PC-9 (cell line): Measurements from ENCODE around the gene IL17RA. TPM values are rescaled to one million over a fixed set of nuclear protein-coding genes. Genes with fewer than 3 reads are reported as not detected.

Experiments used
- BruUV-seq: library from RNA; stranded (reverse); fragments of 400-500 nt; replicated peaks from 2 replicates; lab custom pipeline; 2021; lab: Mats Ljungman, UMichigan
- CTCF ChIA-PET: fragments of 300-600 bp; sonication (Branson Sonifier 250); formaldehyde crosslinking; loops from one replicate; lab custom pipeline; 2022; ENCODE audit warnings: antibody characterized with exemption; lab: Charles Lee
- POLR2A ChIA-PET: fragments of 300-600 bp; sonication (Branson Sonifier 250); formaldehyde crosslinking; loops from one replicate; lab custom pipeline; 2022; ENCODE audit warnings: antibody characterized with exemption; ENCODE audit not compliant: unreplicated experiment; lab: Charles Lee
- DNase-seq, 2 experiments: peaks; one replicate each; pipeline versions ENCODE4 v3.0.0 to v3.0.0-alpha.2; 2015 to 2022; ENCODE audit warnings: mixed read lengths in 1 of 2
- H2AFZ ChIP-seq: fragments of 200-600 bp; sonication (generic); 2 replicates; pipeline ENCODE4 v1.8.1; 2017; ENCODE audit warnings: antibody characterized with exemption
- H3F3A ChIP-seq: fragments of 200-600 bp; sonication (generic); 2 replicates; pipeline ENCODE4 v1.8.1; 2017; ENCODE audit warnings: antibody characterized with exemption, mild to moderate bottlenecking, low read depth; ENCODE audit not compliant: insufficient read depth
- H3K27ac ChIP-seq: fragments of 200-600 bp; sonication (generic); 2 replicates; pipeline ENCODE4 v1.6.1; 2016; ENCODE audit warnings: mixed run types
- H3K27me3 ChIP-seq: fragments of 200-600 bp; sonication (generic); 2 replicates; pipeline ENCODE4 v1.6.1; 2016; ENCODE audit warnings: low read depth, mixed run types; ENCODE audit not compliant: insufficient read depth
- H3K36me3 ChIP-seq: fragments of 200-600 bp; sonication (generic); 2 replicates; pipeline ENCODE4 v1.6.1; 2016; ENCODE audit warnings: low read depth, mixed run types
- H3K4me1 ChIP-seq: fragments of 200-600 bp; sonication (generic); replicated peaks from 2 replicates; pipeline ENCODE4 v1.6.1; 2016; ENCODE audit warnings: mixed run types; ENCODE audit not compliant: insufficient read depth
- H3K4me2 ChIP-seq: fragments of 200-600 bp; sonication (generic); 2 replicates; pipeline ENCODE4 v1.6.1; 2017; ENCODE audit warnings: mixed run types
- H3K4me3 ChIP-seq: fragments of 200-600 bp; sonication (generic); 2 replicates; pipeline ENCODE4 v1.6.1; 2016; ENCODE audit warnings: mixed run types
- H3K79me2 ChIP-seq: fragments of 200-600 bp; sonication (generic); 2 replicates; pipeline ENCODE4 v1.6.1; 2017; ENCODE audit warnings: low read depth, mixed run types
- H3K9me2 ChIP-seq: fragments of 200-600 bp; sonication (generic); 2 replicates; pipeline ENCODE4 v1.8.1; 2017; ENCODE audit warnings: mild to moderate bottlenecking; ENCODE audit not compliant: insufficient read depth
- H3K9me3 ChIP-seq: fragments of 200-600 bp; sonication (generic); 2 replicates; pipeline ENCODE4 v1.8.1; 2016; ENCODE audit warnings: low read depth; ENCODE audit not compliant: insufficient read depth
- H4K20me1 ChIP-seq: fragments of 200-600 bp; sonication (generic); 2 replicates; pipeline ENCODE4 v1.8.1; 2017; ENCODE audit not compliant: insufficient read depth
- EZH2 ChIP-seq: fragments of 200-600 bp; sonication (generic); IDR thresholded peaks from 2 replicates; pipeline ENCODE4 v1.8.0; 2017; ENCODE audit warnings: antibody characterized with exemption, low read depth
- intact Hi-C: fragments of 100-400 bp; cut with micrococcal nuclease; formaldehyde crosslinking; loops from one replicate; pipeline ENCODE4 v1.10.0; 2022; ENCODE audit not compliant: unreplicated experiment
- total RNA-seq: library from RNA; stranded (reverse); gene quantifications from 2 replicates; pipeline ENCODE4 v1.2.3, GENCODE V29; 2021
- TF ChIP-seq, protein P1 (sequence below): fragments of 200-600 bp; sonication (generic); conservative IDR thresholded peaks from 2 replicates; pipeline ENCODE4 v1.6.1; 2017; ENCODE audit warnings: mixed run types, antibody characterized with exemption, mild to moderate bottlenecking, moderate library complexity

Gene IL17RA
- total RNA-seq, 1 experiment from 2014 or later: 8.2 TPM

DNA sequence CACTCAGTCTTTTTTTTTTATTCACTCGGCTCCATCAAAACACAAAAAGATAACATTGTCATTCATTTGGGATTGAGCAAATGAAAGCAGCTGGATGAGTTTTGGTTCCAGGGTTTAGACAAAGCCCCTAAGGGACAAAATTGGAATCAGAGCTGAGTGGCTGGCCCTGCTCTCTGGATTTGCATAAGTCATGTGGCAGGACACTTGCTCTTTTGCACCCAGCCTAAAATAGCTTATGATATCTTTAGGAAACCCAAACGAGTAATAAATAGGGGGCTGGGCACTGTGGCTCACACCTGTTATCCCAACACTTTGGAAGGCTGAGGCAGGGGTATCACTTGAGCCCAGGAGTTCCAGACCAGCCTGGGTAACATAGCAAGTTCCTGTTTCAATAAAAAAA lies 47.3 kb downstream of the IL17RA start:
- TF ChIP-seq, protein P1, sequence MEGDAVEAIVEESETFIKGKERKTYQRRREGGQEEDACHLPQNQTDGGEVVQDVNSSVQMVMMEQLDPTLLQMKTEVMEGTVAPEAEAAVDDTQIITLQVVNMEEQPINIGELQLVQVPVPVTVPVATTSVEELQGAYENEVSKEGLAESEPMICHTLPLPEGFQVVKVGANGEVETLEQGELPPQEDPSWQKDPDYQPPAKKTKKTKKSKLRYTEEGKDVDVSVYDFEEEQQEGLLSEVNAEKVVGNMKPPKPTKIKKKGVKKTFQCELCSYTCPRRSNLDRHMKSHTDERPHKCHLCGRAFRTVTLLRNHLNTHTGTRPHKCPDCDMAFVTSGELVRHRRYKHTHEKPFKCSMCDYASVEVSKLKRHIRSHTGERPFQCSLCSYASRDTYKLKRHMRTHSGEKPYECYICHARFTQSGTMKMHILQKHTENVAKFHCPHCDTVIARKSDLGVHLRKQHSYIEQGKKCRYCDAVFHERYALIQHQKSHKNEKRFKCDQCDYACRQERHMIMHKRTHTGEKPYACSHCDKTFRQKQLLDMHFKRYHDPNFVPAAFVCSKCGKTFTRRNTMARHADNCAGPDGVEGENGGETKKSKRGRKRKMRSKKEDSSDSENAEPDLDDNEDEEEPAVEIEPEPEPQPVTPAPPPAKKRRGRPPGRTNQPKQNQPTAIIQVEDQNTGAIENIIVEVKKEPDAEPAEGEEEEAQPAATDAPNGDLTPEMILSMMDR: no peak
- no peak for TF ChIP-seq EZH2
- Histone ChIP-seq H3F3A (no peaks in the 10 kb centered on the region), H3K9me3 (no peaks in the 10 kb centered on the region), H3K4me1 (no peaks in the 10 kb centered on the region), H3K36me3 (no peaks in the 10 kb centered on the region), H3K9me2 (no peaks in the 10 kb centered on the region), H4K20me1 (no peaks in the 10 kb centered on the region), H3K27ac (no peak overlapping the region), H3K4me2 (no peak overlapping the region), H3K79me2 (no peaks in the 10 kb centered on the region), H3K27me3 (no peaks in the 10 kb centered on the region), H2AFZ (no peak overlapping the region), H3K4me3 (no peak overlapping the region)
- BruUV-seq: no TSS peak
- POLR2A ChIA-PET: no interaction called here
- DNase-seq: no peak
- intact Hi-C loops: no loop called here
- CTCF ChIA-PET: no interaction called here

DNA sequence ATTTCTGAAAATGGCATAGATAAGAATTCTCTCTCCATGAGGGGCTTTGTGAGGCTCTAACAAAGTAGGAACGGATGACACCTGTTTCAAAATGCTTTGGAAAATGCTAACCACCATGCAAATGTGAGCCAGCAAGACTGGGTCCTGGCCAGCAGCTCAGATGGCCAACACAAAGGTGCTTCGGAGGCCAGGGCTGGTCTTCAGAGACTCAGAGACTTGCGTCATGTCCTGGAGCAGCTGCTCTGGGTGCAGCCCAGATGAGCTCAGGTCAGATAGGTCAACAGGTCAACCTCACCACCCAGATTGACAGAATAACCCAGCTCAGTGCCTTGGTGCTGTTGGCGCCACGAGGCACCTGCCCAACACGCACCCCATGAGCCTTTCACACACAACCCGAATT lies 48.3 kb downstream of the IL17RA start:
- no peak overlapping the region for H3K4me2 ChIP-seq
- no peak overlapping the region for H2AFZ ChIP-seq
- no peak overlapping the region for H3K27ac ChIP-seq
- H3K79me2 ChIP-seq: no peaks in the 10 kb centered on the region
- no peak overlapping the region for H3K4me3 ChIP-seq
- no peak for TF ChIP-seq EZH2
- TF ChIP-seq, protein P1: no peak
- no peaks in the 10 kb centered on the region for H3K36me3 ChIP-seq
- intact Hi-C loops: no loop called here
- H3K9me2 ChIP-seq: no peaks in the 10 kb centered on the region
- H4K20me1 ChIP-seq: no peaks in the 10 kb centered on the region
- CTCF ChIA-PET: no interaction called here
- no peaks in the 10 kb centered on the region for H3K27me3 ChIP-seq
- H3K9me3 ChIP-seq: no peaks in the 10 kb centered on the region
- POLR2A ChIA-PET: no interaction called here
- H3F3A ChIP-seq: no peaks in the 10 kb centered on the region
- no peak for DNase-seq
- H3K4me1 ChIP-seq: no peaks in the 10 kb centered on the region
- BruUV-seq: no TSS peak

DNA sequence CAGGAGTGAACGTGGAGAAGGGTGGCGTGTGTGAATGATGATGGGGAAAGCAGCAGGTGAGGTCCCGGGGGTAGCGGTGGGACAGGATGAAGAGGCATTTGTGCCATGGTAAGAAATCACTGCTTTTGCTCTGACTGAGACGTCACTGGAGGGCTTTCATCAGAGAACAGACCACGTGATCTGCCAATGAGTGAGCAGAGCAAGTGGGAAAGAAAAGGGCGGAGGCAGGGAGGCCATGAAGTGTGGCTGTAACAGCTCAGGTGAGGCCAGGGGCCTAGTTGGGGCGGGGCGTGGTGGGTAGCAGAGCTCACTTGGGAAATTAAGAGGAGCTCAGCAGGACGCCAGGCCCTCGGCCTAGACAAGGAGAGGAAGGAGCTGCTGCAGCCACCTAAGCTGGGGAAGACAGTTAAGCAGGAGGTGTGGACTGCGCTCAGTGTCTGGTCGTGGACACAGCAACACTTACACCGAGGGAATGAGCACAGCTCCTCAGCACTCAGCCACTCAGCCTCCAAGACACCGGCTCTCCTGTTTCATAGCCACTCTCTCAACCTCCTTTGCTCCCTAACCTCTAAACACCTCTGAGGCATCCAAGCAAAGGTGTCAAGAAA lies 50.5 kb downstream of the IL17RA start:
- Histone ChIP-seq H3K27ac (no peak overlapping the region), H3K4me3 (no peak overlapping the region), H3K79me2 (no peaks in the 10 kb centered on the region), H3K36me3 (no peaks in the 10 kb centered on the region), H3F3A (no peaks in the 10 kb centered on the region), H3K4me1 (no peaks in the 10 kb centered on the region), H3K9me3 (no peaks in the 10 kb centered on the region), H3K9me2 (no peaks in the 10 kb centered on the region), H2AFZ (no peak overlapping the region), H4K20me1 (no peaks in the 10 kb centered on the region), H3K4me2 (no peak overlapping the region), H3K27me3 (no peaks in the 10 kb centered on the region)
- POLR2A ChIA-PET: no interaction called here
- no peak for TF ChIP-seq EZH2
- TF ChIP-seq, protein P1: no peak
- no peak for DNase-seq
- CTCF ChIA-PET: no interaction called here
- no TSS peak for BruUV-seq
- intact Hi-C loops: no loop called here
